Fibroblast of the aortic adventitia (primary cell): ENCODE data around the gene EML4. TPM values are rescaled to one million over a fixed set of nuclear protein-coding genes. Genes with fewer than 3 reads are reported as not detected.

Source experiments
- DNase-seq: peaks from one replicate; pipeline ENCODE4 v3.0.0-alpha.2; 2010; ENCODE audit warnings: low read depth
- H3K4me3 ChIP-seq: 2 replicates; pipeline ENCODE4 v1.5.1; 2011; ENCODE audit warnings: low read depth, mild to moderate bottlenecking, control low read depth, low read length, moderate library complexity
- total RNA-seq: library from RNA; depleted of rRNA; stranded (reverse); fragments of >200 nt; gene quantifications from 2 replicates; pipeline ENCODE4 v1.2.3, GENCODE V29; 2012; ENCODE audit warnings: low replicate concordance
- TF ChIP-seq, protein P1 (sequence below): IDR thresholded peaks from 2 replicates; pipeline ENCODE4 v1.5.1; 2011; ENCODE audit warnings: mild to moderate bottlenecking, low read length, control low read depth, inconsistent platforms; ENCODE audit not compliant: insufficient read depth

The EML4 gene
- total RNA-seq, 1 donor: 50.9 TPM

DNA sequence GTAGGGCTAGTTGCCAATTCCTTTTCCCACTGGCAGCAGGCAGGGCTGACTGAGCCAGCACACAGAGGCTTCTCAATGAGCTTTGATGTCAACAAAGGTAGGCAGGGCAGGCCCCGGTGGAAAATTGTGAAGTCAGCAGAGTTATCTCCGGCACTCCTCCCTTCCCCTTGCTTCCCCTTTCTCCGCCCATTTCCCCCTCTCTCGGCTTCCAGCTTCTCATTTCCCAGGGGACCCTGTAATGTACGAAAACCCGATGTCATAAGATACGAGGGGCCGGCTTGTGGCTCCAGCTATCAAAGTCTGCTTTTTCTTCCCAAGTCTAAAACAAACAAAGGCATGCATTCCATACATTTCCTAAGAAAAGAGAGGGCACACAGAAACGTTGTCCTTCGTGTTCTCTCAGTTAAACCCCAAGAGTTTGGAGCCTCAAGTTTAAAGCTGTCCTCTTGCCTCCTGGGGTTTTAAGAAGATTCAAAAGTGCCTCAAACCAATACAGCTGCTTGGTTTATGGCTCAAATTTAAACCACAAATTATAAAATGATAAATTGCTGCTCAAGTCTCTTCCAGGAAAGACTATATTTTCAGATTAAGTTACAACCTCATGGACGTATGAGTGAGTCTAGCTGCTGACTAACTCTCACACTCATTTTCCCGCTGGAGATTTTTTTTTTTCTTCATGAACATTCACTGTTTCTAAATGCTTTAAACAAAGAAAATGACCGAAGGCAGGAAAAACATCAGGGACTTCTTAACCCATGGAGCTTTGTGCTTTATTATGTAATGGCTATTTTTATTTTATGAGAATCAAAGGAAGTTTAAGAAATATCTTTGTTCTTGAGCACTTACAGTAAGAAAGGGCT is 27.2 kb upstream of the EML4 start:
- peak overlapping the region; percentile 47 for H3K4me3 ChIP-seq
- TF ChIP-seq, protein P1, sequence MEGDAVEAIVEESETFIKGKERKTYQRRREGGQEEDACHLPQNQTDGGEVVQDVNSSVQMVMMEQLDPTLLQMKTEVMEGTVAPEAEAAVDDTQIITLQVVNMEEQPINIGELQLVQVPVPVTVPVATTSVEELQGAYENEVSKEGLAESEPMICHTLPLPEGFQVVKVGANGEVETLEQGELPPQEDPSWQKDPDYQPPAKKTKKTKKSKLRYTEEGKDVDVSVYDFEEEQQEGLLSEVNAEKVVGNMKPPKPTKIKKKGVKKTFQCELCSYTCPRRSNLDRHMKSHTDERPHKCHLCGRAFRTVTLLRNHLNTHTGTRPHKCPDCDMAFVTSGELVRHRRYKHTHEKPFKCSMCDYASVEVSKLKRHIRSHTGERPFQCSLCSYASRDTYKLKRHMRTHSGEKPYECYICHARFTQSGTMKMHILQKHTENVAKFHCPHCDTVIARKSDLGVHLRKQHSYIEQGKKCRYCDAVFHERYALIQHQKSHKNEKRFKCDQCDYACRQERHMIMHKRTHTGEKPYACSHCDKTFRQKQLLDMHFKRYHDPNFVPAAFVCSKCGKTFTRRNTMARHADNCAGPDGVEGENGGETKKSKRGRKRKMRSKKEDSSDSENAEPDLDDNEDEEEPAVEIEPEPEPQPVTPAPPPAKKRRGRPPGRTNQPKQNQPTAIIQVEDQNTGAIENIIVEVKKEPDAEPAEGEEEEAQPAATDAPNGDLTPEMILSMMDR: no peak
- DNase-seq: peak; percentile 98

DNA sequence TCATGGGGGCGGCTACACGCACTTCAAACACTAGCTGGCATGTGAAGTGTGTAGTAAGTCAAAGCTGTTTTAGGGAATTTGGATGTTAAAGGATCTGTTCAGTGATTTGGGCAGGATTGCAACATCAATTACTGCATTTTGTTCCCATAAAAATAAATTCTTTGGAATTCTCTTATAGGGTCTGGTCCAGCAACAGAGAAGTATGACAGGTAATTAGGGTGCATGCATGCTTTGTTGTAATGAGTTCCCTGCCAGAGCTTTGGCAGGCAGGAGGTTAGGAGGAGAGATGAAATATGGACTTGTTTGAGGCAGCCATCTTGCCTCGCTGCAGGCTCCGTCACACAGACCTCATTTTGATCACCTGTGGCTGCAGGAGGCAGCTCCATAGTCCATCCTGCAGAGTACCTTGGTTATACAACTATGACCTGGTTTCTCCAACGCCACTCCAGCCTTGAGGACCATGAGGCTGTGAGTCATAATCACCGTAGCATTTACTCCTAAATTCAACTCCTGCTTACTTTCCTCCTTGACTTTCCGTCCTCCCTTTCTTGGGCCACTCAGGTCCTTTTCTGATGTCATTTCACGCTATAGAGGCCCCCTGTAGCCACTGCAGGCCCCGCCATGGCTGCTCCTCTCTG is 26.5 kb upstream of the EML4 start:
- TF ChIP-seq, protein P1: no peak
- peak overlapping the region; percentile 38 for H3K4me3 ChIP-seq
- no peak for DNase-seq

DNA sequence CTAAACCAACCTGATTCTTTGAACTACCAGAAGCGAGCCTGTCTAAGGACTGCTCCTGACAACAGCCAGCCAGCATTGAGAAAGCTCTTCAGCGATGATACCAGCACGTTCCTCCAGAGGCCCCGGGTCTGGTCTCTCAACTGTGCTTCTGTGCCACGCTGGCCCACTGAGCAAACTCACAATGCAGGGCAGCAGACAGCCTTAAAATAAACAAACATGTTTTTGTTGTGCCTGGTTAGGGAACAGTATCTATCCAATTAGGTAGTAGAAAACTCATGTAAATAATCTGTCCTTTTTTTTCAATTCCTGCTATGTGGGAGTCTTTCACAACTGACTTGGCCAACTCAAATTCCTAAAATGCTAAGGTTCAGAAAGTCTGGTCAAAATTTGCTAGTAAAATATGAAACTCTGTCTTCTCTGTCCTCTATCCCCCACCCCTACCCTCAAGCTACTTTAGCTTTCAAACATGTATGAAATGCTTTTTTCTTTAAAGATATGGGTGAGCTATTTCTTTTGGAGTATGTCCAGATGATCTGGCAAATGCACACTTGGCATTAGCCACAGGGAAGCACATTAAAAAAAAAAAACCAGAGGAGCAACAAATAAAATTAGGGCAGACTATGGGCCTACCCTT is 21.4 kb upstream of the EML4 start:
- H3K4me3 ChIP-seq: no peak overlapping the region
- DNase-seq: peak; percentile 86
- TF ChIP-seq, protein P1: no peak

GRCh38 chr2:42150159-42150558 is 19.0 kb upstream of the EML4 start:
- H3K4me3 ChIP-seq: no peak overlapping the region
- TF ChIP-seq, protein P1: no peak
- DNase-seq: no peak

DNA sequence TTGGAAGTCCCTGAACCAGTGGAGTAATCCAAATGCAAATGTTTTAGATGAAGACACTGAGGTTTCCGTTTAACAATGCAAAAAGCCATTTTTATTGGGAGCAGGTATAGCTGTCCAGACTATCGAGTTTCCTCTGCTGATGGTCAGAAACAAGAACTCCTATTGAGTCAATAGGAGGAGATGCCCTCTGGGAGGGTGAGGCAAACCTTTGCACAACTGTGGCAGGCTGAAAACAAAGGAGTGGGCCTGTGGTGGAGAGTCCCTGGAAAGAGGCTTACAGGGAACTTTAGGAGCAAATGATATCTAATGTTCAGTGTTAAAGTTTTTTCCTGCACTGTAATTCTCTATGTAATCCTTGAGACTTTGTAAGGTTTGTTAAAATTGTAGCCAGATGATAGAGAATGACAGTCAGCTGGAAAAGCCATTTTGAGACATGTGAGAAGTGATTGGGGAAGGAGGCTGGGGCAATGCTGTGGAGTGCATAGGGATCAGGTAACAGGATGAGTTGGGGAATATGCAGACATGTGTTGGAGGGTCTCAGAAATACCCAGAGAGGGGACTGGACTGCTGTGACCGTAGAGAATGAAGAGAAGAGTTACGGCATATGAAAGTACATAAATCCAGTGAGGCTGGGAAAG is 15.1 kb upstream of the EML4 start:
- H3K4me3 ChIP-seq: no peak overlapping the region
- no peak for DNase-seq
- TF ChIP-seq, protein P1: no peak

DNA sequence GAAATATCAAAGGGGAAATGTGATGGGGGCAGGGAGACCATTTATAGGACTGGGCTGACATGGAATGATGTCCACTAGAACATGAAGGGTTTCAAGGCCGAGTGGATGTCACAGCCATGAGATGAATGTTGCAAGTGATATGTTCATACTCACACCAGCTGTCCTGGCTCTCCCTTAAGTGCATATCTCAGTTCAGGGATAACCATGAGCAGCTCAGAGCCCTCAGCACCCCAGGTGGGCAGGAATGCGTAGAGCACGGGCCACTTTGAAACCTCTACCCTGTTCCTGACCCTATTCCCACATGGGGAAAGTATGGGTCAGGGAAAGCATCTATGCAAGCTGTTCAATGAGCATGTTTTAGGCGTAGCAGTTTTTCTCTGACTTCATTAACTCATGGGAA is 12.4 kb upstream of the EML4 start:
- TF ChIP-seq, protein P1: no peak
- H3K4me3 ChIP-seq: no peak overlapping the region
- DNase-seq: no peak
